ENCODE data around the gene MINDY2. TPM values are rescaled to one million over a fixed set of nuclear protein-coding genes. Genes with fewer than 3 reads are reported as not detected.

MINDY2 gene
- total and polyA plus RNA-seq, 2 of the 8 experiments (the other 6 are each of a cell fraction or from before 2014, with no cell fraction given) = 3.1 to 25.7 TPM

DNA sequence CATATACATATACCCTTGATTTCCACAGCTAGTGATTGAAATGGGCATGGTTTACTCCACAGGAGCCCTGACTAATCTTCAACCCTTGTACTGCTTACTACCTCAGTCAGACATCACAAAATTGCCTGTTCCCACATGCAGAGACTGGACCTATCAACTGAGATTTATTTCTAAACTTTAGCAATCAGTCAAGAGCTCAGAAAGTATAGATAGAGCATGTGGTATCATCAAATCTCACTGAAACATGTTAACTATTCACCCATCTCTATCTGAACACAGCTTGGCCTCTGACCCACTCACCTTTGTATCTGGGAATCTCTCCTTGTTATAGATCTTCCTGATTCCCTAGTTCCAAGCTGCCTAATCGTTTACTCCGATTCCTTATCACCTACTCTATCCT lies 36.2 kb upstream of the MINDY2 start:
- Histone ChIP-seq H4K8ac (ENCODE audit: extremely low read depth, insufficient read depth, low read length) (no peak overlapping the region), H3K79me2 (ENCODE audit: control insufficient read depth in 1 of 2, insufficient read depth in 2 of 2, low read length in 2 of 2) (peaks cover 7 to 97% of the 10 kb centered on the region in 2 experiments; a peak in 3 of 4 replicates), H2BK120ac (replicated peaks; ENCODE audit: low read depth, low read length) (no peak overlapping the region), H4K5ac (ENCODE audit: insufficient read length, low read depth, low read length) (no peak overlapping the region), H3K4me3 (ENCODE audit: extremely low read depth in 1 of 4, insufficient read depth in 2 of 4, low read depth in 3 of 4, low read length in 4 of 4) (no peak overlapping the region), H3K23me2 (ENCODE audit: low read depth, low read length) (no peaks in the 10 kb centered on the region), H4K20me1 (replicated peaks in 1 of 2; ENCODE audit: control insufficient read depth in 1 of 2, insufficient read depth in 2 of 2, low read length in 2 of 2) (peaks cover 21 to 24% of the 10 kb centered on the region in 2 experiments), H2AFZ (ENCODE audit: low read length) (no peak overlapping the region), H3K9me3 (ENCODE audit: insufficient read depth in 2 of 2, low read depth in 1 of 2, low read length in 1 of 2) (no peaks in the 10 kb centered on the region), H3K18ac (ENCODE audit: extremely low read depth, low read length) (no peak overlapping the region), H3K56ac (replicated peaks; ENCODE audit: insufficient read length, low read depth, low read length) (no peak overlapping the region), H2BK15ac (ENCODE audit: low read length) (no peak overlapping the region), H3K14ac (ENCODE audit: insufficient read length) (no peak overlapping the region), H3K23ac (ENCODE audit: insufficient read length) (no peak overlapping the region), H3K4me1 (replicated peaks in 1 of 4; ENCODE audit: control insufficient read depth in 3 of 4, insufficient read depth in 4 of 4, low read length in 3 of 4) (peaks cover 0 to 4% (median under 1%) of the 10 kb centered on the region in 4 experiments; a peak in 1 of 7 replicates), H3K79me1 (ENCODE audit: low read depth, low read length) (no peaks in the 10 kb centered on the region; the same call in none of the 2 replicates), H3K4ac (replicated peaks; ENCODE audit: insufficient read length, low read depth, low read length) (no peak overlapping the region), H3K27me3 (replicated peaks in 1 of 4; ENCODE audit: control insufficient read depth in 3 of 4, extremely low read depth in 1 of 4, insufficient read depth in 3 of 4, low read length in 3 of 4) (no peaks in the 10 kb centered on the region), H3K4me2 (ENCODE audit: insufficient read depth in 1 of 2, low read depth in 2 of 2, low read length in 2 of 2) (no peak overlapping the region), H3K27ac (ENCODE audit: low read depth, low read length) (no peak overlapping the region), H4K91ac (replicated peaks; ENCODE audit: insufficient read length, low read length) (no peak overlapping the region), H2AK5ac (ENCODE audit: low read depth, low read length) (no peak overlapping the region), H2BK12ac (ENCODE audit: low read depth, low read length) (no peak overlapping the region), H2BK5ac (ENCODE audit: low read depth, low read length) (no peak overlapping the region), H3K9ac (replicated peaks in 1 of 4; ENCODE audit: extremely low read depth in 1 of 4, low read depth in 3 of 4, low read length in 3 of 4) (no peak overlapping the region), H2BK20ac (ENCODE audit: low read length) (no peak overlapping the region), H3K36me3 (ENCODE audit: control insufficient read depth in 2 of 4, insufficient read depth in 4 of 4, low read length in 3 of 4) (no peaks in the 10 kb centered on the region)
- ChIA-PET POLR2A (ENCODE audit: partially characterized antibody) (interaction anchor here (0.9 to 1.2 kb wide), 2 partner anchors 11 to 15 kb away, joined by 3 read pairs; no protein-coding TSS in a partner anchor), CTCF (ENCODE audit: partially characterized antibody) (interaction anchor here (1.2 kb wide), 1 partner anchor 12 kb away, joined by 3 read pairs; no protein-coding TSS in a partner anchor)
- FAIRE-seq (no peak), DNase-seq (ENCODE audit: low read depth in 1 of 2, low spot score in 2 of 2) (no peak)
- 86% methylated on average over 2 of the region's 2 CpGs; no CpG with 5 or more reads in 1 of the 2 experiments for WGBS, 2 experiments (ENCODE audit: extremely low coverage in 1 of 2, insufficient coverage in 1 of 2, insufficient read length in 1 of 2, insufficient replicate concordance in 2 of 2, low coverage in 1 of 2, low lambda C conversion rate in 2 of 2, missing lambda C conversion rate in 1 of 2)
- TF ChIP-seq TAF7 (optimal IDR thresholded peaks at IDR 0.05; ENCODE audit: borderline replicate concordance, low read depth, low read length) (no peak), NRF1 (IDR thresholded peaks at IDR 0.05; ENCODE audit: low read depth, low read length) (no peak), CHD1 (IDR thresholded peaks at IDR 0.05; ENCODE audit: low read depth, low read length) (no peak), CEBPB (IDR thresholded peaks at IDR 0.05; ENCODE audit: low read depth, low read length) (no peak), TAF1 (IDR thresholded peaks at IDR 0.05; ENCODE audit: low read depth, low read length) (no peak), SP1 (IDR thresholded peaks at IDR 0.05; ENCODE audit: low read depth, low read length) (no peak), EGR1 (IDR thresholded peaks at IDR 0.05; ENCODE audit: borderline replicate concordance, low read depth, low read length) (no peak), RNF2 (IDR thresholded peaks at IDR 0.05; ENCODE audit: borderline replicate concordance, low read depth, low read length, missing control alignments, poor library complexity, severe bottlenecking) (no peak), GTF2F1 (IDR thresholded peaks at IDR 0.05; ENCODE audit: borderline replicate concordance, low read depth, low read length) (no peak), SUZ12 (IDR thresholded peaks at IDR 0.05; ENCODE audit: low read length) (no peak), POLR2AphosphoS5 (IDR thresholded peaks at IDR 0.05; ENCODE audit: low read depth, low read length) (no peak), NANOG (IDR thresholded peaks at IDR 0.05; ENCODE audit: insufficient read depth, low read depth, low read length, poor library complexity, severe bottlenecking) (no peak), CBX8 (IDR thresholded peaks at IDR 0.05; ENCODE audit: borderline replicate concordance, low read depth, low read length) (no peak), RBBP5 (IDR thresholded peaks at IDR 0.05; ENCODE audit: borderline replicate concordance, low read depth, low read length) (no peak)

Measured in H1 (cell line).